NCI-H460 (cell line): ENCODE data around the gene ANKRD11. TPM values are rescaled to one million over a fixed set of nuclear protein-coding genes. Genes with fewer than 3 reads are reported as not detected.
A peak's percentile ranks its signal among the peaks of the same experiment; 100 is the strongest.
"Not testable (repeated sequence)": the region's sequence is repeated elsewhere in the genome, so short reads cannot be mapped to it uniquely, and the experiment has no call there.

Experiments used
- DNase-seq: peaks from one replicate; pipeline ENCODE4 v3.0.0-alpha.2; 2016; ENCODE audit warnings: low read depth; ENCODE audit errors: extremely low read depth
- total RNA-seq: library from RNA; depleted of rRNA; stranded (reverse); fragments of >200 nt; shearing (Covaris generic); gene quantifications from 2 replicates; pipeline ENCODE4 v1.2.3, GENCODE V29; 2014

The ANKRD11 gene
- total RNA-seq, 1 experiment from 2014 or later, result 56.1 TPM

- DNase-seq, result no peak
These were observed 80.0 kb downstream of the ANKRD11 start for GRCh38 chr16:89410322-89410721.

- no peak for DNase-seq
These were observed 81.1 kb downstream of the ANKRD11 start for GRCh38 chr16:89409161-89409711.

GRCh38 chr16:89408315-89408714 lies 82.0 kb downstream of the ANKRD11 start:
- no peak for DNase-seq

- no peak for DNase-seq
These were observed 82.4 kb downstream of the ANKRD11 start for GRCh38 chr16:89407925-89408300.

GRCh38 chr16:89407282-89407924 lies 83.0 kb downstream of the ANKRD11 start:
- DNase-seq, result no peak

GRCh38 chr16:89406277-89406888 lies 84.0 kb downstream of the ANKRD11 start:
- no peak for DNase-seq

GRCh38 chr16:89404561-89404960 lies 85.8 kb downstream of the ANKRD11 start:
- no peak for DNase-seq

- DNase-seq, result no peak
These were observed 87.4 kb downstream of the ANKRD11 start for GRCh38 chr16:89402962-89403361.

- no peak for DNase-seq
These were observed 88.5 kb downstream of the ANKRD11 start for GRCh38 chr16:89401641-89402445.

- DNase-seq, result no peak
These were observed 89.2 kb downstream of the ANKRD11 start for GRCh38 chr16:89401205-89401604.

- no peak for DNase-seq
These were observed 89.6 kb downstream of the ANKRD11 start for GRCh38 chr16:89400740-89401139.

GRCh38 chr16:89398924-89399323 lies 91.4 kb downstream of the ANKRD11 start:
- DNase-seq, result no peak

GRCh38 chr16:89397331-89397861 lies 93.0 kb downstream of the ANKRD11 start:
- DNase-seq, result no peak

GRCh38 chr16:89396156-89396555 lies 94.2 kb downstream of the ANKRD11 start:
- no peak for DNase-seq

GRCh38 chr16:89395150-89396142 lies 94.9 kb downstream of the ANKRD11 start:
- peak; percentile 66 for DNase-seq

GRCh38 chr16:89393738-89394406 lies 96.5 kb downstream of the ANKRD11 start:
- DNase-seq, result no peak

- no peak for DNase-seq
These were observed 97.3 kb downstream of the ANKRD11 start for GRCh38 chr16:89392881-89393737.

- DNase-seq, result not testable (repeated sequence)
These were observed 100.2 kb downstream of the ANKRD11 start for GRCh38 chr16:89390224-89390583.
